NOMO-1 treated with DMSO at 0.1 percent for 48 hours (cell line): ENCODE measurements around the gene GPHB5.

ENCODE experiments used
- DNase-seq: peaks from one replicate; lab custom pipeline; 2025; ENCODE audit not compliant: unreplicated experiment; lab: John Stamatoyannopoulos, UW

The GPHB5 gene

GRCh38 chr14:63267171-63267570 lies 51.6 kb downstream of the GPHB5 start:
- DNase-seq, result no peak

GRCh38 chr14:63266106-63266505 lies 52.6 kb downstream of the GPHB5 start:
- no peak for DNase-seq
